Measurements from ENCODE around the gene RAP1GAP.

Gene RAP1GAP

GRCh38 chr1:21669258-21670058 is at the start of gene RAP1GAP:
Gene RAP1GAP, minus strand, starts transcription at chr1:21669357. Its CDS starts 49,325 bp downstream, at chr1:21620032.
- DNase-seq (ENCODE audit: low read depth in 2 of 2), result no peak

- no peak for DNase-seq (ENCODE audit: low read depth in 2 of 2)
Observed at GRCh38 chr1:21716169-21716568, 47.0 kb upstream of the RAP1GAP start.

GRCh38 chr1:21707891-21708290 is 38.7 kb upstream of the RAP1GAP start:
- DNase-seq (ENCODE audit: low read depth in 2 of 2), result no peak

- no peak for DNase-seq (ENCODE audit: low read depth in 2 of 2)
Observed at GRCh38 chr1:21707086-21707840, 38.1 kb upstream of the RAP1GAP start.

- no peak for DNase-seq (ENCODE audit: low read depth in 2 of 2)
Observed at GRCh38 chr1:21706151-21706835, 37.1 kb upstream of the RAP1GAP start.

- DNase-seq (ENCODE audit: low read depth in 2 of 2), result no peak
Observed at GRCh38 chr1:21705303-21705980, 36.3 kb upstream of the RAP1GAP start.

- no peak for DNase-seq (ENCODE audit: low read depth in 2 of 2)
Observed at GRCh38 chr1:21704145-21704544, 35.0 kb upstream of the RAP1GAP start.

- no peak for DNase-seq (ENCODE audit: low read depth in 2 of 2)
Observed at GRCh38 chr1:21703318-21703963, 34.3 kb upstream of the RAP1GAP start.

GRCh38 chr1:21702780-21703179 is 33.6 kb upstream of the RAP1GAP start:
- DNase-seq (ENCODE audit: low read depth in 2 of 2), result no peak

GRCh38 chr1:21701401-21701800 is 32.2 kb upstream of the RAP1GAP start:
- DNase-seq (ENCODE audit: low read depth in 2 of 2), result no peak

GRCh38 chr1:21700094-21700493 is 30.9 kb upstream of the RAP1GAP start:
- DNase-seq (ENCODE audit: low read depth in 2 of 2), result no peak

GRCh38 chr1:21696931-21697330 is 27.8 kb upstream of the RAP1GAP start:
- no peak for DNase-seq (ENCODE audit: low read depth in 2 of 2)

GRCh38 chr1:21693732-21694131 is 24.6 kb upstream of the RAP1GAP start:
- no peak for DNase-seq (ENCODE audit: low read depth in 2 of 2)

- DNase-seq (ENCODE audit: low read depth in 2 of 2), result no peak
Observed at GRCh38 chr1:21691739-21692138, 22.6 kb upstream of the RAP1GAP start.

GRCh38 chr1:21689661-21690372 is 20.7 kb upstream of the RAP1GAP start:
- no peak for DNase-seq (ENCODE audit: low read depth in 2 of 2)

GRCh38 chr1:21687081-21687529 is 17.9 kb upstream of the RAP1GAP start:
- DNase-seq (ENCODE audit: low read depth in 2 of 2), result no peak

- no peak for DNase-seq (ENCODE audit: low read depth in 2 of 2)
Observed at GRCh38 chr1:21685946-21686678, 17.0 kb upstream of the RAP1GAP start.

GRCh38 chr1:21681426-21681825 is 12.3 kb upstream of the RAP1GAP start:
- no peak for DNase-seq (ENCODE audit: low read depth in 2 of 2)

GRCh38 chr1:21680918-21681317 is 11.8 kb upstream of the RAP1GAP start:
- DNase-seq (ENCODE audit: low read depth in 2 of 2), result no peak

- no peak for DNase-seq (ENCODE audit: low read depth in 2 of 2)
Observed at GRCh38 chr1:21680381-21680780, 11.2 kb upstream of the RAP1GAP start.

Measured in stimulated activated CD8-positive, alpha-beta memory T cell treated with anti-CD3 and anti-CD28 coated beads, Interleukin-15, amount 100 ng/mL, for 4 hours (primary cell).